Neutrophil (primary cell): ENCODE data around the gene ZNF423.

Source experiments
- H3K27ac ChIP-seq: fragments of 200-600 bp; sonication (generic); 2 replicates; pipeline ENCODE4 v1.5.1; 2016; ENCODE audit warnings: mild to moderate bottlenecking, moderate library complexity
- H3K27me3 ChIP-seq: fragments of 200-600 bp; sonication (generic); 2 replicates; pipeline ENCODE4 v1.6.0; 2016; ENCODE audit warnings: mild to moderate bottlenecking
- H3K36me3 ChIP-seq: fragments of 200-600 bp; sonication (generic); 2 replicates; pipeline ENCODE4 v1.5.1; 2017
- H3K4me1 ChIP-seq, 2 experiments: fragments of 200-600 bp in 1 of 2; sonication (generic) in 1 of 2; 1 replicate in 1 of 2; 2 replicates in 1 of 2; pipeline versions ENCODE4 v1.5.1 to v1.6.1; 2013 to 2016; ENCODE audit warnings: low read depth in 1 of 2, low read length in 1 of 2, mild to moderate bottlenecking in 1 of 2, moderate library complexity in 1 of 2; ENCODE audit not compliant: control insufficient read depth in 1 of 2, insufficient read depth in 1 of 2
- H3K4me3 ChIP-seq, 2 experiments: fragments of 200-600 bp in 1 of 2; sonication (generic) in 1 of 2; 1 replicate in 1 of 2; 2 replicates in 1 of 2; pipeline ENCODE4 v1.5.1; 2013 to 2016; ENCODE audit warnings: low read depth in 1 of 2, low read length in 1 of 2, mild to moderate bottlenecking in 1 of 2, moderate library complexity in 1 of 2
- H3K9me3 ChIP-seq: fragments of 200-600 bp; sonication (generic); 2 replicates; pipeline ENCODE4 v1.5.1; 2016
- CTCF ChIP-seq: fragments of 200-600 bp; sonication (generic); IDR thresholded peaks from 2 replicates; pipeline ENCODE4 v1.5.1; 2016; ENCODE audit warnings: antibody characterized with exemption

The ZNF423 gene

GRCh38 chr16:49727611-49728010 lies 128.3 kb downstream of the ZNF423 start:
- H3K27me3 ChIP-seq: no peaks in the 10 kb centered on the region
- no peaks in the 10 kb centered on the region for H3K36me3 ChIP-seq
- H3K27ac ChIP-seq: no peak overlapping the region
- no peak for TF ChIP-seq CTCF
- H3K4me1 ChIP-seq: no peaks in the 10 kb centered on the region
- H3K9me3 ChIP-seq: no peaks in the 10 kb centered on the region
- H3K4me3 ChIP-seq: no peak overlapping the region

- H3K27me3 ChIP-seq: no peaks in the 10 kb centered on the region
- H3K4me3 ChIP-seq: no peak overlapping the region
- no peak overlapping the region for H3K27ac ChIP-seq
Observed at GRCh38 chr16:49726155-49726554, 129.8 kb downstream of the ZNF423 start.

GRCh38 chr16:49725651-49726050 lies 130.3 kb downstream of the ZNF423 start:
- H3K9me3 ChIP-seq: no peaks in the 10 kb centered on the region

More at GRCh38 chr16:49726155-49726554, 129.8 kb downstream of the ZNF423 start:
- H3K9me3 ChIP-seq: no peaks in the 10 kb centered on the region
- no peaks in the 10 kb centered on the region for H3K36me3 ChIP-seq
- no peak for TF ChIP-seq CTCF
- no peaks in the 10 kb centered on the region for H3K4me1 ChIP-seq

GRCh38 chr16:49724774-49725173 lies 131.1 kb downstream of the ZNF423 start:
- Histone ChIP-seq H3K27ac (no peak overlapping the region), H3K27me3 (no peaks in the 10 kb centered on the region), H3K4me1 (no peaks in the 10 kb centered on the region), H3K36me3 (no peaks in the 10 kb centered on the region), H3K4me3 (no peak overlapping the region), H3K9me3 (no peaks in the 10 kb centered on the region)
- no peak for TF ChIP-seq CTCF

More at GRCh38 chr16:49725651-49726050, 130.3 kb downstream of the ZNF423 start:
- Histone ChIP-seq H3K4me3 (no peak overlapping the region), H3K27ac (no peak overlapping the region), H3K27me3 (no peaks in the 10 kb centered on the region), H3K4me1 (no peaks in the 10 kb centered on the region), H3K36me3 (no peaks in the 10 kb centered on the region)
- no peak for TF ChIP-seq CTCF

- H3K27ac ChIP-seq: no peak overlapping the region
- H3K36me3 ChIP-seq: no peaks in the 10 kb centered on the region
- no peaks in the 10 kb centered on the region for H3K27me3 ChIP-seq
- no peak for TF ChIP-seq CTCF
- H3K4me1 ChIP-seq: no peaks in the 10 kb centered on the region
- H3K9me3 ChIP-seq: no peaks in the 10 kb centered on the region
- H3K4me3 ChIP-seq: no peak overlapping the region
Observed at GRCh38 chr16:49723310-49723709, 132.6 kb downstream of the ZNF423 start.

- no peaks in the 10 kb centered on the region for H3K9me3 ChIP-seq
- no peak overlapping the region for H3K27ac ChIP-seq
- no peaks in the 10 kb centered on the region for H3K36me3 ChIP-seq
- no peak for TF ChIP-seq CTCF
- no peaks in the 10 kb centered on the region for H3K4me1 ChIP-seq
- no peaks in the 10 kb centered on the region for H3K27me3 ChIP-seq
- H3K4me3 ChIP-seq: no peak overlapping the region
Observed at GRCh38 chr16:49720225-49720624, 135.7 kb downstream of the ZNF423 start.
